H1 (cell line): ENCODE measurements around the gene CTTNBP2NL. TPM values are rescaled to one million over a fixed set of nuclear protein-coding genes. Genes with fewer than 3 reads are reported as not detected.

Experiments used
- ASH2L ChIP-seq: fragments of 200-600, 300-600 bp; sonication (generic); IDR thresholded peaks from one replicate; pipeline ENCODE4 v1.7.1; 2017; ENCODE audit warnings: low read length
- BCL11A ChIP-seq, 2 experiments: IDR thresholded peaks; one replicate each; pipeline ENCODE4 v1.6.1; 2011; ENCODE audit warnings: low read depth in 2 of 2, low read length in 2 of 2, mild to moderate bottlenecking in 2 of 2
- BRCA1 ChIP-seq: IDR thresholded peaks from 2 replicates; pipeline ENCODE4 v1.6.1; 2012; ENCODE audit warnings: low read depth, low read length, improper control_type of control experiment
- CBX5 ChIP-seq: fragments of 300-800, 300-1000 bp; sonication (generic); IDR thresholded peaks from 2 replicates; pipeline ENCODE4 v1.7.1; 2016; ENCODE audit warnings: antibody characterized with exemption, low read length, low read depth
- PHF8 ChIP-seq: fragments of 200-600 bp; sonication (generic); conservative IDR thresholded peaks from 2 replicates; pipeline ENCODE4 v1.7.1; 2012; ENCODE audit warnings: low read depth, mild to moderate bottlenecking, inconsistent platforms, low read length, moderate library complexity
- SAP30 ChIP-seq: fragments of 300-600 bp; sonication (generic); IDR thresholded peaks from 2 replicates; pipeline ENCODE4 v1.7.1; 2012; ENCODE audit warnings: low read length, moderate library complexity, mild to moderate bottlenecking, inconsistent platforms; ENCODE audit not compliant: insufficient read depth, insufficient replicate concordance
- SRF ChIP-seq: IDR thresholded peaks from 2 replicates; pipeline ENCODE4 v1.6.1; 2011; ENCODE audit warnings: mild to moderate bottlenecking, low read depth, low read length, moderate library complexity
- YY1 ChIP-seq: IDR thresholded peaks from 2 replicates; pipeline ENCODE4 v1.6.1; 2011; ENCODE audit warnings: low read depth, mild to moderate bottlenecking, low read length
- polyA plus RNA-seq, 7 experiments: library from polyadenylated mRNA; depleted of rRNA in 3 of 7; stranded (reverse) in 5 of 7; unstranded in 2 of 7; fragments of >200 nt in 5 of 7; fragments of 200-250 nt in 2 of 7; gene quantifications; 1 replicate in 5 of 7; 2 replicates in 1 of 7; 4 replicates in 1 of 7; pipeline versions ENCODE4 v1.2.1 to v1.2.3, GENCODE V29; 2011 to 2013; ENCODE audit warnings: missing spikeins in 2 of 7, mixed read lengths in 2 of 7
- total RNA-seq: library from RNA; stranded (reverse); fragmentation: NEBNext Ultra II Directional; extraction: Animal tissue kit (Norgen Biotek cat#: 25700); gene quantifications from 2 replicates; pipeline ENCODE4 v1.2.1, GENCODE V29; 2021

CTTNBP2NL gene
- total and polyA plus RNA-seq, 2 of the 8 experiments (the other 6 are each of a cell fraction or from before 2014, with no cell fraction given) = 6.4 to 35.1 TPM

- no peak for TF ChIP-seq SRF
- no peak for TF ChIP-seq YY1
- no peak for TF ChIP-seq ASH2L
- TF ChIP-seq CBX5 = no peak
- no peak for TF ChIP-seq BCL11A (IDR thresholded peaks at IDR 0.05; ENCODE audit: low read depth in 2 of 2, low read length in 2 of 2)
- no peak for TF ChIP-seq SAP30
- TF ChIP-seq PHF8 = no peak
- no peak for TF ChIP-seq BRCA1
Observed at GRCh38 chr1:112501810-112502641, 106.0 kb downstream of the CTTNBP2NL start (continued).
